Osteoblast (primary cell): ENCODE data around the gene AGBL1. TPM values are rescaled to one million over a fixed set of nuclear protein-coding genes. Genes with fewer than 3 reads are reported as not detected.

Experiments
- DNase-seq: peaks from one replicate; pipeline ENCODE4 v3.0.0; 2011; ENCODE audit warnings: low spot score, mixed read lengths; ENCODE audit not compliant: insufficient read length; ENCODE audit errors: missing footprints
- H2AFZ ChIP-seq: 2 replicates; pipeline ENCODE4 v1.6.0; 2011; ENCODE audit warnings: mild to moderate bottlenecking, low read length
- H3K27ac ChIP-seq: 2 replicates; pipeline ENCODE4 v1.5.1; 2011; ENCODE audit warnings: mild to moderate bottlenecking, low read depth, low read length, moderate library complexity
- H3K27me3 ChIP-seq: 2 replicates; pipeline ENCODE4 v1.6.0; 2012; ENCODE audit warnings: mild to moderate bottlenecking, control low read depth, inconsistent platforms, low read length, moderate library complexity; ENCODE audit not compliant: insufficient read depth
- H3K36me3 ChIP-seq: 2 replicates; pipeline ENCODE4 v1.5.1; 2011; ENCODE audit warnings: mild to moderate bottlenecking, low read length, control low read depth, moderate library complexity; ENCODE audit not compliant: insufficient read depth
- H3K4me1 ChIP-seq: 2 replicates; pipeline ENCODE4 v1.5.1; 2011; ENCODE audit warnings: mild to moderate bottlenecking, low read length, control low read depth, moderate library complexity; ENCODE audit not compliant: insufficient read depth
- H3K4me2 ChIP-seq: 2 replicates; pipeline ENCODE4 v1.6.0; 2011; ENCODE audit warnings: mild to moderate bottlenecking, low read length; ENCODE audit not compliant: insufficient read depth
- H3K4me3 ChIP-seq: fragments of 200-600 bp; sonication (generic); 3 replicates; pipeline ENCODE4 v1.5.1; 2012; ENCODE audit warnings: mild to moderate bottlenecking, low read length, inconsistent platforms; ENCODE audit not compliant: insufficient read depth
- H3K79me2 ChIP-seq: 2 replicates; pipeline ENCODE4 v1.6.0; 2012; ENCODE audit warnings: mild to moderate bottlenecking, low read length, control low read depth, inconsistent platforms; ENCODE audit not compliant: insufficient read depth
- H3K9me3 ChIP-seq: 2 replicates; pipeline ENCODE4 v1.5.1; 2011; ENCODE audit warnings: low read depth, low read length, control low read depth
- H4K20me1 ChIP-seq: 2 replicates; pipeline ENCODE4 v1.6.0; 2012; ENCODE audit warnings: mild to moderate bottlenecking, low read length, control low read depth; ENCODE audit not compliant: insufficient read depth
- CTCF ChIP-seq: IDR thresholded peaks from 2 replicates; pipeline ENCODE4 v1.5.1; 2011; ENCODE audit warnings: mild to moderate bottlenecking, low read depth, low read length, moderate library complexity; ENCODE audit errors: extremely low read depth
- small RNA-seq: library from RNA; depleted of rRNA; stranded (forward); fragments of <200 nt; gene quantifications from one replicate; pipeline ENCODE3, GENCODE V24; 2012
- total RNA-seq: library from RNA; depleted of rRNA; stranded (reverse); fragments of >200 nt; gene quantifications from 2 replicates; pipeline ENCODE4 v1.2.3, GENCODE V29; 2012

AGBL1 gene
- total RNA-seq, 1 donor = not detected

DNA sequence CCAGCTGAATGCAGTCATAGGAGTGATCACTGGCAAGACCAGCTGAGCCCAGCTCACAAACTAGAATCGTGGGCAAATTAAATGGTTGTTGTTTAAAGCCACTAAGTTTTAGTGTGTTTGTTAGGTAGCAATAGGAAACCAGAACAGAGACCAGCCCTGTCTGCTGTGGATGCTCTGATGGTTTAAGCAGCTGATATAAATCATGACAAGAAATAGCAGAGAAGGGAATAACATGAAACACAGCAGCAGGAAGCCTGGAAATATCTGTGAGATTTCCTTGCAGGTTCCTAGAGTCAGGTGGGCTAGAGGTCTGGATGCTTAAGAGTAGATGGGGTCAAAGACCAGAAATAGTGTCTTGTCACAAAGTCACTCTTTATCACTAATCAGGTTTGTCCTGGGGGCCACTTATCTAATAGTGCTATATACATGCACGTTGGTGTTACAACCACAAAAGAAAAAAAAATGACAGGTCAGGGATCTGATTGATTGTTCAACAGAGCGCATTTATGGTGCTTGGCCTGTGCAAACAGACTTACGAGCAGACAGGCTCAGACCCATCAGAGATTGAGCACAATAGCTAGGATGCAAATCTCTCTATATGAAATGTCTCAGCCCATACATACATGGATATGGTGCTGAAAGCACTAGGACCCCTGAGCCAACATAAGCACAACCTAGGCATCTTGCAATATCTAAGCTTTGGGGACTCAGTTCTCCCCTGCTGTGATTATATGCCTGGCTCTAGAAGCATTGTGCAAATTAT lies 967.7 kb downstream of the AGBL1 start:
- H4K20me1 ChIP-seq = no peaks in the 10 kb centered on the region
- H3K27me3 ChIP-seq = no peaks in the 10 kb centered on the region
- DNase-seq = no peak
- no peak for TF ChIP-seq CTCF
- H3K4me1 ChIP-seq = no peaks in the 10 kb centered on the region
- H3K36me3 ChIP-seq = no peaks in the 10 kb centered on the region
- no peaks in the 10 kb centered on the region for H3K9me3 ChIP-seq
- H2AFZ ChIP-seq = no peak overlapping the region
- H3K4me2 ChIP-seq = no peak overlapping the region
- no peak overlapping the region for H3K27ac ChIP-seq
- no peak overlapping the region for H3K4me3 ChIP-seq
- no peaks in the 10 kb centered on the region for H3K79me2 ChIP-seq

Small RNA genes within 50 kb of the gene (small RNA-seq; reads per million reads assigned to genes)
- gene RF00284 (not detected), gene RNA5SP400 (not detected)
